WERI-Rb-1 (cell line): ENCODE measurements around the gene IL22RA1.

Experiments
- DNase-seq: peaks from one replicate; pipeline ENCODE4 v3.0.0-alpha.2; 2020
- H3K27ac ChIP-seq: fragments of 250-450 bp; sonication (Bioruptor Pico); 2 replicates; pipeline ENCODE4 v1.5.1; 2020; ENCODE audit warnings: mild to moderate bottlenecking, moderate library complexity
- H3K27me3 ChIP-seq: fragments of 250-450 bp; sonication (Bioruptor Pico); 2 replicates; pipeline ENCODE4 v1.5.1; 2021; ENCODE audit warnings: mild to moderate bottlenecking, low read depth, moderate library complexity; ENCODE audit not compliant: insufficient read depth, severe bottlenecking
- H3K36me3 ChIP-seq: fragments of 250-450 bp; sonication (Bioruptor Pico); 2 replicates; pipeline ENCODE4 v1.5.1; 2020; ENCODE audit warnings: mild to moderate bottlenecking, moderate library complexity
- H3K4me3 ChIP-seq: 2 replicates; pipeline ENCODE4 v1.5.1; 2011; ENCODE audit warnings: low read depth, mild to moderate bottlenecking, control low read depth, low read length
- H3K9me3 ChIP-seq: fragments of 250-450 bp; sonication (Bioruptor Pico); 2 replicates; pipeline ENCODE4 v1.5.1; 2021; ENCODE audit warnings: mild to moderate bottlenecking, moderate library complexity; ENCODE audit not compliant: severe bottlenecking
- CTCF ChIP-seq: IDR thresholded peaks from 2 replicates; pipeline ENCODE4 v1.5.1; 2011; ENCODE audit warnings: low read depth, mild to moderate bottlenecking, control low read depth, inconsistent platforms, low read length

IL22RA1 gene

GRCh38 chr1:24071941-24072340 lies 71.0 kb downstream of the IL22RA1 start:
- no peak overlapping the region for H3K27ac ChIP-seq
- H3K36me3 ChIP-seq, result no peaks in the 10 kb centered on the region
- no peak overlapping the region for H3K4me3 ChIP-seq
- no peak for TF ChIP-seq CTCF
- no peaks in the 10 kb centered on the region for H3K27me3 ChIP-seq
- no peak for DNase-seq
- no peaks in the 10 kb centered on the region for H3K9me3 ChIP-seq

GRCh38 chr1:24070821-24071393 lies 72.0 kb downstream of the IL22RA1 start:
- no peaks in the 10 kb centered on the region for H3K27me3 ChIP-seq
- peak overlapping the region; percentile 28 for H3K4me3 ChIP-seq
- no peaks in the 10 kb centered on the region for H3K9me3 ChIP-seq
- H3K27ac ChIP-seq, result no peak overlapping the region
- no peaks in the 10 kb centered on the region for H3K36me3 ChIP-seq
- DNase-seq, result peak; percentile 91
- peak; percentile 89 for TF ChIP-seq CTCF

- no peak for DNase-seq
- H3K27me3 ChIP-seq, result no peaks in the 10 kb centered on the region
- TF ChIP-seq CTCF, result no peak
- no peak overlapping the region for H3K27ac ChIP-seq
- H3K36me3 ChIP-seq, result no peaks in the 10 kb centered on the region
- no peaks in the 10 kb centered on the region for H3K9me3 ChIP-seq
- no peak overlapping the region for H3K4me3 ChIP-seq
Measured at GRCh38 chr1:24069817-24070216, 73.1 kb downstream of the IL22RA1 start.
